Activated T-cell treated with anti-CD3 and anti-CD28 coated beads, Interleukin-2, amount 50 U/mL, for 24 hours (primary cell): ENCODE measurements around the gene CBARP.
"Not testable (repeated sequence)": the region's sequence is repeated elsewhere in the genome, so short reads cannot be mapped to it uniquely, and the experiment has no call there.

Experiments used
- DNase-seq: peaks from one replicate; pipeline ENCODE4 v3.0.0-alpha.2; 2020
- H3K27ac Mint-ChIP-seq: 2 replicates; pipeline ENCODE4 v1.8.0; 2020; ENCODE audit warnings: mild to moderate bottlenecking, mixed read lengths
- H3K27me3 Mint-ChIP-seq: 2 replicates; pipeline ENCODE4 v1.8.0; 2020; ENCODE audit warnings: mixed read lengths
- H3K36me3 Mint-ChIP-seq: 2 replicates; pipeline ENCODE4 v1.8.0; 2020; ENCODE audit warnings: low read depth, mixed read lengths
- H3K4me1 Mint-ChIP-seq: 2 replicates; pipeline ENCODE4 v1.8.0; 2020; ENCODE audit warnings: low read depth, mixed read lengths
- H3K4me3 Mint-ChIP-seq: 2 replicates; pipeline ENCODE4 v1.8.0; 2020; ENCODE audit warnings: mild to moderate bottlenecking, moderate library complexity, mixed read lengths
- H3K9me3 Mint-ChIP-seq: 2 replicates; pipeline ENCODE4 v1.8.0; 2020; ENCODE audit warnings: mixed read lengths

Gene CBARP

DNA sequence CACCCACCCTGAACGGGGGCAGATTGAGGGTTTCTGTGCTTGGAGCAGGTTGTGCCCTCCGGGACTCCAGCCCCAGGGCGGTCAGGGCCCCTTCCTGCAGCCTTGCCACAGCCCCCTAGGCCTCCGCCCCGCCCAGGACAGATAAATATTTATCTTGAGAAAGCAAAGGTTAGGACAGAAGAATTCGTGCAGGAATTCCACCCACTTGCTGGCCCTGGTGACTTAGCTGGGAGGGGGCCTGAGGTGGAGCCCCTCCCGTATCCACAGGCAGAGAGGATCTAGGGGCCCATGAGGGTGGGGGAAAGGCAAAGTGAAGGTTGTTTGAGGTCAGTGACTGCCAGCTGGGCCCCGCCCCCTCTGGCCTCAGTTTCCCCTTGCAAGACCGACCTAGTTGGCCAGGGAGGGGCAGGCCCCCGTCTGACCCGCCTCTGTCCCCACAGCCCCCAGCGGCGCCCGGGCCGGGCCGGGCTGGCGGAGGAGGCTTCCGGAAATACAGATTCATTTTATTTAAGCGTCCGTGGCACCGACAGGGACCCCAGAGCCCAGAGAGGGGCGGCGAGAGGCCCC lies 15.8 kb upstream of the CBARP start:
- Mint-ChIP-seq H3K9me3 (no peaks in the 10 kb centered on the region), H3K4me3 (peak overlapping the region; percentile 93), H3K27ac (peak overlapping the region; percentile 96), H3K27me3 (no peaks in the 10 kb centered on the region), H3K36me3 (peaks cover 64% of the 10 kb centered on the region), H3K4me1 (peaks cover 34% of the 10 kb centered on the region)
- DNase-seq = no peak

DNA sequence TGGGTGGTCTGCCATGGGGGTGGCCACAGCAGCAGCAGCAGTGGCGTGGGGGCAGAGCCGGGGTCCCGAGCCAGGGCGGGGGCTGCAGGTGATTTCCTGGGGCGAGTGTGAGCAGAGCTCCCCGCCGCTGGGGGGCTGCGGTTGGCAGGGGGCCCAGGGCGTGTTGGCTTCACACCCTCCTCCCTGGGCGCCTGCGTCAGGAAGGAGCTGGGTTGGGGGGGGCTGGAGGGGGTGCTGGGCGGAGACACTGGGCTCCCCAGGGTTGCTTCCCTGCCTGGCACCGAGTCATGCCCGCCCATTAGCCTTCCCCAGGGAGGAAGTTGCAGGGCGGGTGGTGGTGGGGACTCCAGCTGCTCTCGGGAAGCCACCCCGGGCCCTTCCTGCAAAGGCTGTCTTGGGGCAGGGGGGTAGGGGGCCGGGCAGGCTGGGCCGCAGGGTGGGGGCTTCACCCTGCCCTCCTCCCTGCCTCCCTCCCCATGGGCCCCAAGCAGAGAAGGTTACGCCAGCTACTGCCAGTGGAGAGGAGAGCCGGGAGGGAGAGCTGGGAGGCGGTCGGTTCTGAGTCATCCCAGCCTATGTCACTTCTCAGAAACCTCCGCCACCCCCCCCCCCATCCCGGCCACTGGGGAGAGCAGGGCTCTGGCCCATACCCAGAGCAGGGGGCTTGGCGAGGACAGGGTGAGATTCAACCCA lies 15.2 kb upstream of the CBARP start:
- peak; percentile 82 for DNase-seq
- Mint-ChIP-seq H3K9me3 (no peaks in the 10 kb centered on the region), H3K27me3 (no peaks in the 10 kb centered on the region), H3K36me3 (peaks cover 58% of the 10 kb centered on the region), H3K4me3 (peak overlapping the region; percentile 93), H3K4me1 (peaks cover 29% of the 10 kb centered on the region), H3K27ac (peak overlapping the region; percentile 96)

DNA sequence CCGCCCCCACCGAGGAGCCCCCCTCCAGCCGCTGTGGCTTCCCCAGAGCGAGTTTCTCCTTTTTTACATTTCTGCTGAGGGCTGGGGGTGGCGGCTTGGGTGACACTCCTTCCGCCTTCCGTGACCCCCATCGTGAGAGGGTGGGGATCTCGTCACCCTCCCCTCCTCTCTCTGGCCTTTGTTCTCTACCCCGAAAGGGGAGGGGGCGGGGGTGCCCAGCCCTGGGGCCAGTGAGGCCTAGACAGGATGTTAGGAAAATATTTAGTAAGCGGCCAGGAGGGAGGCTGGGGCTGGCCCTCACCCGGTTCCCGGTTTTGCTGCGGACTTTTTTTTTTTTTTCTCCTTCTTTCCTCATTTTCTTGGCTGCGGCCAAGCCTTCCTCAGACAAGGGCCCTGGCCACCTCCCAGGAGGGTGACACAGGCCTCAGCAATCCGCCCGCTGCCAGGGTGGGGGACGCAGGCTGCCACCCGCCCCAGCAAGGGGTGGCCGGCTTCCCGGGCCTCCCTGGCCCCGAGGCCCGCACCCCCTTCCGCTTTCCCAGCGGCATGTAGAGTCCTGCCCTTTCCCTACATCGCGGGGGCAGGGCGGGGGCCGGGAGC lies 14.5 kb upstream of the CBARP start:
- Mint-ChIP-seq H3K4me3 (peak overlapping the region; percentile 93), H3K4me1 (peaks cover 23% of the 10 kb centered on the region), H3K36me3 (peaks cover 51% of the 10 kb centered on the region), H3K9me3 (no peaks in the 10 kb centered on the region), H3K27me3 (no peaks in the 10 kb centered on the region), H3K27ac (peak overlapping the region; percentile 96)
- DNase-seq = no peak

DNA sequence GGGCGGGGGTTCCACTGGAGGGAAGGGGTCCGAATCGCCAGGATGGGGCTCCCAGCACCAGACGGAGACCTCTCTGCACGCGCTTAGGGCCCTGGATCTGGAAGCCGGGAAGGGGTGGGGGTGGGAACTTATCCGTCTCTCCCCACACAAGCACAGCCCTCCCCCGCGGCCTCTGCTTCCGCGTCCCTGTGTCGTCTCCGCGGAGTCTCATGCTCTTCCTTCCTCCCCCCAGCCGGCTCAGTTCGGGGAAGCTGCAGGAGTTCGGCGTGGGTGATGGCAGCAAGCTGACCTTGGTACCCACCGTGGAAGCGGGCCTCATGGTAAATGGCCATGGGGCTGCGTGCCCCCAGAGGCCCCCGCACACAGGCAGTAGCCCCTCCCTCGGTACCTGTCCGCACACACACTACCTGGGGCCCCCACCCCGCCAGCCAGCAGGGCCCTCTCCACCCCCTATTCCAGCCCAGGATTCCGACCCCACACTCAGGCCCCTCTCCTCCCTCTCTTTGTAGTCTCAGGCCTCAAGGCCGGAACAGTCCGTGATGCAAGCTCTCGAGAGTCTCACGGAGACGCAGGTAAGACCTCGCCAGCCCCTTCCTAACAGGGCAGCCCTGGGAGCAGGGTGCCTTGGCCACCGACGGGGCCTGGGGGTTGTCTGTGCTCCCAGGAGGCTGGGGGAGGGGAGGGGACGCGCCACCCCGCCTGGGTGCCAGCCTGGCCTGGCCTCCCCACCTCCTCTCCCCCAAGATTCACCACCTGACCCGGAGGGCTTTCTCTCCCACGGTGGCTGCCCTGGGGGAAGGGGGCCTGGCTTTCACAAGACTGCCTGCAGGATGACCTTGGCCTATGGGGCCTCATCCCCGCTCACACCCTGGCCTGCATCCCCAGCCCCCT lies 13.8 kb upstream of the CBARP start:
- Mint-ChIP-seq H3K27me3 (no peaks in the 10 kb centered on the region), H3K4me3 (peak overlapping the region; percentile 93), H3K36me3 (peaks cover 48% of the 10 kb centered on the region), H3K9me3 (no peaks in the 10 kb centered on the region), H3K27ac (peak overlapping the region; percentile 96), H3K4me1 (peaks cover 24% of the 10 kb centered on the region)
- DNase-seq = peak; percentile 75

DNA sequence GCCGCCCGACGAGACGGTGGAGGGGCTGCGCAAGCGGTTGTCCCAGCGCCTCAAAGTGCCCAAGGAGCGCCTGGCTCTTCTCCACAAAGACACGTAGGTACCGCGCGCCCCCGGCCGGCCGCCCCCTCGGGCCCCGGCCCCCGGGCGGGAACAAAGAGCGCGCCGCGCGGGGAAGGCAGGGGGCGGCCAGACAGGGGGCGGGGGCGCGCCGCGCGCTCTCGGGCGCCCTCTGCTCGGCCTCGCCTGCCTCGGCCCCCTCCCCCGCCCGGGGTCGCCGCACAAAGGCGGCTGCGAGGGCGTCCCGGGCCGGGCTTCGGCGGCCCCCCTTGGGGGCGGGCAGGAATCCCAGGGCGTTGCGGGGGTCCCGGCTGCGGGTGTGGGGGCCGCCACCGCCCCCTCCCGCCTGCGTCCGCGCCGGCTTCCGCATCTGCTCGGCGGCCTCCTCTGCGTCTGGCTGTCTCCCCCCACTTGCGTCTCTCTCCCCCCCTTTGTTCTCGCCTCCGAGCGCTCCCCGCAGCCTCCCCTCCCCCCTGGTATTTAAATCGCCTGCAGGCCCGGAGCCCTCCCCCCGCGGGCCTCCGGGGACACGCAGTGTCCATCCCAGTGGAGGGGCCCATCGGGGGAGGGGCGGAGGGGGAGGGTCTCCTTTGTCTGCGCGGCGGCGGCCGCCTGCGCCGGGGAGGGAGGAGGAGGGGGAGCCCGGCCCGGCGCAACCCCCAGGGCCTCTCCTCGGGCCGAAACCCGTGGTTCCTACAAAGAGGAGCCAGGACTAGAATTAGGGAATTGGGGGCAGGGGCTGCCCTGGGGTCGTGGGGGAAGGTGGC lies 12.8 kb upstream of the CBARP start:
- no peaks in the 10 kb centered on the region for H3K27me3 Mint-ChIP-seq
- no peaks in the 10 kb centered on the region for H3K9me3 Mint-ChIP-seq
- peak; percentile 65 for DNase-seq
- peaks cover 47% of the 10 kb centered on the region for H3K36me3 Mint-ChIP-seq
- peak overlapping the region; percentile 96 for H3K27ac Mint-ChIP-seq
- H3K4me3 Mint-ChIP-seq = peak overlapping the region; percentile 93
- peaks cover 24% of the 10 kb centered on the region for H3K4me1 Mint-ChIP-seq

DNA sequence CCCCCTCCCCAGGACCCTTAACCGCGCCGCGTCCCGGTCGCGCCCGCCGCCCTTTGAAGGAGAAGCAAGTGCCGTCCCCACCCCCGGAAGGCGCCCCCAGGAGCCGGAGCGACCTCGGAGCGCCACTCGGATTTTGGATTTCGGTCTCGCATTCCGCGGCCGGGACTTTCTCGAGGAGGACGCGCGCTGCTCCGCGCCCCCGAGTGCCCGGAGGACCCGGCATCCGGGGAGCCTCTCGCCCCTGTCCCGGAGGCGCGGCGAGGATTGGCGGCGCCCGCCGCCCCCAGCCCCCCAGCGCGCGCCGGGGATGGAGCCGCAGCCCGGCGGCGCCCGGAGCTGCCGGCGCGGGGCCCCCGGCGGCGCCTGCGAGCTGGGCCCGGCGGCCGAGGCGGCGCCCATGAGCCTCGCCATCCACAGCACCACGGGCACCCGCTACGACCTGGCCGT lies 12.2 kb upstream of the CBARP start:
- Mint-ChIP-seq H3K36me3 (peaks cover 43% of the 10 kb centered on the region), H3K4me3 (peak overlapping the region; percentile 78), H3K9me3 (no peaks in the 10 kb centered on the region), H3K27me3 (no peaks in the 10 kb centered on the region), H3K4me1 (peaks cover 21% of the 10 kb centered on the region), H3K27ac (peak overlapping the region; percentile 86)
- DNase-seq = no peak

DNA sequence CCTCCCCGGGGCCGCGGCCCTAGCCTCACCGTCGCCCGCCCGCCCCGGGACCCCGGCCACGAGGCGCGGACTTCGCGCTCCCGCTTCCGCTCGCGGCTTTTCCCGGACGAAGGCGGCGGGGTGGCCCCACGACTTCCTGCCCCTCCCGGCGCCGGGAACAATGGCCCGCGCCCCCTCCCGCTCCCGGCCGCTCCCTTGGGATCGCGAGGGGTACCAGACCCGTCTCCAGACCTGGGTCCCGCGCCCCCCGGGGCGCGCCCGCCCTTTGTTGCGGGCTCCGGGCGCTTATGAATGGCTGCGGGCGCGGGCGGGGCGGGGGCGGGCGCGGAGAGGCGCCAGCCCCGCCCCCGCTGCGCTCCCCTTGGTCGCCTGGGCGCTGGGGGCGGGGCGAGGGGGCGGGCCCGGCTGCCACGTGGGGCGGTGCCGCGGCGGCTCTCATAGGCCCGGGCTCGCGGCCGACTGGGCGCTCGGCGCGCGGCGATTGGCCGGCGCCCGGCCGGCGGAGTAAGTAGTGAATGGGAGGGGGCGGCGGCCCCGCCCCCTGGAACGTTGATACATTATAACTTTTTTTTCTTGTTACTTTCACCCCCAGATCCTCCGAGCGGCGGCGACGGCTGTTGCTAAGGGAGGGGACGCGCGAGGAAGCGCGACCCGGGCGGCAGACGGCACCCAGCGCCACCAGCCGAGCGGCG lies 11.6 kb upstream of the CBARP start:
- peaks cover 20% of the 10 kb centered on the region for H3K4me1 Mint-ChIP-seq
- peak; percentile 95 for DNase-seq
- no peaks in the 10 kb centered on the region for H3K27me3 Mint-ChIP-seq
- no peaks in the 10 kb centered on the region for H3K9me3 Mint-ChIP-seq
- H3K4me3 Mint-ChIP-seq = peak overlapping the region; percentile 78
- H3K27ac Mint-ChIP-seq = peak overlapping the region; percentile 86
- H3K36me3 Mint-ChIP-seq = peaks cover 42% of the 10 kb centered on the region

DNA sequence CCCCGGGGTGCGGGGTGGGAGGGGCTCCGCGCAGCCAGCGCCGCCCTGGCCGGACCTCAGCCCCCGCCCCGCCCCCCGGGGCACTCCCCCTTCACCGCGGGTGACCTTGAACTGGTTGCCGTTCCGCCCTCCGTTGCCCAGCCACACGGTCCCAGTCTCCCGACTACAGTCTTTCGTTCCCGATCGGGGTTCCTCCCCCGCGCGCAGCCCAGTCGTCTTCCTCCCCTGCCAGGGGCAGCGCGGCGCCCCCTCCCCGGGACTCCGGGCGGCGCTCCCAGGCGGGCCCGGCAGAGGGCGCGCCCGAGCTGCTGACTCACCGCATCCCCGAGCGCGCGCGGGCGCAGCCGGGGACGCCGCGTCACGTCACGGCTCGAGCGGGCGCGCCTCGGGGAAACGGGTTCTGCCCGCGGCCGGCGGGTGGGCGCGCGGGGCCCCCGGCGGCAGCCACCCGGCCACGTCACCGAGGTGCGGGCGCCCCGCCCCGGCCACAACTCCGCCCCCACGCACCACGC lies 11.0 kb upstream of the CBARP start:
- no peaks in the 10 kb centered on the region for H3K27me3 Mint-ChIP-seq
- H3K4me1 Mint-ChIP-seq = peaks cover 21% of the 10 kb centered on the region
- H3K27ac Mint-ChIP-seq = peak overlapping the region; percentile 94
- H3K9me3 Mint-ChIP-seq = no peaks in the 10 kb centered on the region
- peaks cover 42% of the 10 kb centered on the region for H3K36me3 Mint-ChIP-seq
- peak overlapping the region; percentile 79 for H3K4me3 Mint-ChIP-seq
- peak; percentile 92 for DNase-seq

DNA sequence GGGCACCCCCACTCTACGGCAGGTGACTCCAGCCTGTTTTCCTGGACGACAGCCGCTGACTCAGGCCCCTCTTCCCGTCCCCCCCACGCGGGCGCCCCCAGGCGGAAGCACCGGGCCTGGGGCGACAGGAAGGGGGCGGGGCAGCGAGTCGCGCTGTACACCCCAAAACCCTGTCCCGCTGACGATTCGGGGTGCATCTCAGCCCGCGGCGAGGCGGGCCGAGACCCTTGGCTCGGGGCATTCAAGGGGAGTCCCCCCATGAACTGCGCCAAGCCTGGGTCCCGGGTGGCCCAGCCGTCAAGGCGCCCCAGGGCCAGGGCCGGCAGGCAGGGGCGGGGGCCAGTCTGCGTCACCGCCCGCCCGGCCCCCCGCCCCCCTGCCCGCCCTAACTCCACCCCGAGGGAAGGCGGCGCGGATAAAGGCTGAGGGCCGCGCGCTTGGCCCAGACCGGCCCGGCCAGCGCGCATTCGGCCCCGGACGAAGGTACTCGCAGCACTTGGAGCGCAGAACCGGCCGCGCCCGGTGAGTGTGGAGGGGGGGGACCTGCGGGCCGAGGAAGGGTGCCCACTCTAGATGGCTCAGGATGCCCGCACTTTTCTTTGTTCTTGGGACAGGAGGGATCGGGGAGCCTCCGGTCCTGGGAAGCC lies 10.5 kb upstream of the CBARP start, which contains the start of gene MIDN:
MIDN (plus strand) TSS at position 445 of the 647 bp plus-strand sequence. CDS start 1,714 bp downstream, outside the sequence.
- peaks cover 42% of the 10 kb centered on the region for H3K36me3 Mint-ChIP-seq
- H3K27ac Mint-ChIP-seq = peak within 1 kb of the TSS; percentile 94
- DNase-seq = peak; percentile 85
- H3K9me3 Mint-ChIP-seq = no peaks in the 10 kb centered on the region
- peaks cover 21% of the 10 kb centered on the region for H3K4me1 Mint-ChIP-seq
- H3K4me3 Mint-ChIP-seq = peak within 1 kb of the TSS; percentile 79
- no peaks in the 10 kb centered on the region for H3K27me3 Mint-ChIP-seq

DNA sequence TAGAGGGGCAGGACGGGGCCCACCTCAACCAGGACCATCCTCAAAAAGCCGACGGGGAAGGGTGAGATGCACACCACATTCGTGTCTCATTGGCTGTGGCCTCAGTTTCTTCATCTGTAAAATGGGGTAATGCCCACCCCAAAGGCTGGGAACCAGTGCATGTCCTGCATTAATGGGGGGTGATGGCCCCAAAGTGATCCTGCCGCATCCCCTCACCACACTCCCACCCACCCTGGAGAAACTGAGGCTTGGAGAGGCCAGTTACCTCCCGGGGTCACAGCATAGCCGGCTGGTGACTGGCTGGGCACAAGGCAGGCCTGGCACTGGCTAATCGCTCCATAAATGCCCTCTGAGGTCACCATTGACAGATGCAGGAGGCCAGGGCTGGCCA lies 9.9 kb upstream of the CBARP start:
- Mint-ChIP-seq H3K9me3 (no peaks in the 10 kb centered on the region), H3K27ac (peak overlapping the region; percentile 77)
- DNase-seq = no peak

DNA sequence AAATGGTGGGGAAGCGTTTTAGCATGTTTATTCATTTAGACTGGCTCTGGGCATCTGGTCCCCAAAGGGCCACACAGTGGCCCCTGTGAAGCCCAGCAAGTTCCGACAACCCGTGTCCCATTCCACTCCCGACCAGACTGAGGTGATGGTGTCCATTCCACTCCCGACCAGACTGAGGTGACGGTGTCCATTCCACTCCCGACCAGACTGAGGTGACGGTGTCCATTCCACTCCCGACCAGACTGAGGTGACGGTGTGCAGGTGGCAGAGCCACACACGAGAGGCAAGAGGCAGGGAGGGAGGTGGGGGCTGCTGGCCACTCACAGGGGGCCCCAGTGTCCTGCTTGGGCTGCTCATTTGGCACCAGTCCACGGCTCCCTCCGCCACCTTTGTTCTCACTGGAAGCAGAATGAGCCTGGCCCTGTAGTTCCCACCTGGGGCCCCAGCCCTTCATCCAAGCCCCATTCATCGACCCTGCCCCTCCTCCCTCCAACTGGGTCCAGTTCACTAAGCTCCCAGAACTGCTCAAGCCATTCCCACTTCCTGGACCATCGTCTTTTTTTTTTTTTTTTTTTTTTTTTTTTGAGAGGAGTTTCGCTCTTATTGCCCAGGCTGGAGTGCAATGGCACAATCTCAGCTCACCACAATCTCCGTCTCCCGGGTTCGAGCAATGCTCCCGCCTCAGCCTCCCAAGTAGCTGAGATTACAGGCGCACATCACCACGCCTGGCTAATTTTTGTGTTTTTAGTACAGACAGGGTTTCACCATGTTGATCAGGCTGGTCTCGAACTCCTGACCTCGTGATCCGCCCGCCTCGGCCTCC lies 8.7 kb upstream of the CBARP start:
- peak overlapping the region; percentile 56 for H3K4me3 Mint-ChIP-seq
- peak overlapping the region; percentile 69 for H3K27ac Mint-ChIP-seq
- peak; percentile 45 for DNase-seq
- H3K36me3 Mint-ChIP-seq = peaks cover 46% of the 10 kb centered on the region
- H3K4me1 Mint-ChIP-seq = peaks cover 33% of the 10 kb centered on the region
- H3K9me3 Mint-ChIP-seq, H3K27me3 Mint-ChIP-seq: not testable (repeated sequence)

More for the DNA sequence above, 9.9 kb upstream of the CBARP start:
- H3K4me1 Mint-ChIP-seq = peaks cover 25% of the 10 kb centered on the region
- peaks cover 46% of the 10 kb centered on the region for H3K36me3 Mint-ChIP-seq
- H3K27me3 Mint-ChIP-seq = no peaks in the 10 kb centered on the region
- H3K4me3 Mint-ChIP-seq = peak overlapping the region; percentile 79
